HL-60 (cell line): Measurements from ENCODE around the gene PTPRU.

Experiments
- SPI1 ChIP-seq: IDR thresholded peaks from 2 replicates; pipeline ENCODE4 v1.6.1; 2012; ENCODE audit warnings: low read depth, mild to moderate bottlenecking, borderline replicate concordance
- TF ChIP-seq, protein P1 (sequence below): IDR thresholded peaks from one replicate; pipeline ENCODE4 v1.5.1; 2011; ENCODE audit warnings: low read length, control low read depth, inconsistent platforms; ENCODE audit not compliant: insufficient read depth
- TF ChIP-seq, protein P2 (sequence below): IDR thresholded peaks from 2 replicates; pipeline ENCODE4 v1.6.1; 2012; ENCODE audit warnings: low read depth; ENCODE audit not compliant: insufficient replicate concordance

DNA sequence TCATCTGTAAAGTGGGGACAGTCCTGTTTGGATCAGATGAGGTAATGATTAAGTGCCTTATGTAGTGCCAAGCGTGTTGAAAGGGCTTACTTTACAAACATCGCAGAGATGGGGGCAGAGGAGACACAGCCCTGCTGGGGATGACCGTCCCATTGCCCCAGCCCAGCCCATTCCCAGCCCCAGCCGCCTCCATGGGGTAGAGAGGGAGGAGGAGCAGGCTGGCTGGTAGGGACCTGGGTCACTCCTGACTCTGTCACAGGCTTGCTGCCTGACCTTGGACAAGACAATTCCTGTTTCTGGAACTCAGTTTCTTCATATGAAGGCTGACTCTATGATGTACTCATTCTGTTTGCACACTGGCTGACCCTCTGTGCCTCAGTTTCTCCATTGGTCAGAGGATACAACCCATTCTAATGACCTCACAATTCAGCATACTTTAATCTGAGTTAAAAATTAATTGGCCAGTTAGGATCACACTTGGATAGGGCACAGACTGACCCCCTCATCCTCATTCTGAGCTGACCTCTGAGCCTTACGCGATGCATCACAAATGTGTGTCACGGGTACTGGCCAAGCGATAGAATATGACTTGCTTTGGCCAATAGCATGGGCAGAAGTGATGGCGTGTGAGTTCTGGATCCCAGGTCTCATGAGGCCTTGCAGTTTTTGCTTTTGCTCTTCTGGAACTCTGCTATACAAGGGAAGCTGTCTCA, 91.1 kb downstream of the PTPRU start:
- TF ChIP-seq, protein P1, sequence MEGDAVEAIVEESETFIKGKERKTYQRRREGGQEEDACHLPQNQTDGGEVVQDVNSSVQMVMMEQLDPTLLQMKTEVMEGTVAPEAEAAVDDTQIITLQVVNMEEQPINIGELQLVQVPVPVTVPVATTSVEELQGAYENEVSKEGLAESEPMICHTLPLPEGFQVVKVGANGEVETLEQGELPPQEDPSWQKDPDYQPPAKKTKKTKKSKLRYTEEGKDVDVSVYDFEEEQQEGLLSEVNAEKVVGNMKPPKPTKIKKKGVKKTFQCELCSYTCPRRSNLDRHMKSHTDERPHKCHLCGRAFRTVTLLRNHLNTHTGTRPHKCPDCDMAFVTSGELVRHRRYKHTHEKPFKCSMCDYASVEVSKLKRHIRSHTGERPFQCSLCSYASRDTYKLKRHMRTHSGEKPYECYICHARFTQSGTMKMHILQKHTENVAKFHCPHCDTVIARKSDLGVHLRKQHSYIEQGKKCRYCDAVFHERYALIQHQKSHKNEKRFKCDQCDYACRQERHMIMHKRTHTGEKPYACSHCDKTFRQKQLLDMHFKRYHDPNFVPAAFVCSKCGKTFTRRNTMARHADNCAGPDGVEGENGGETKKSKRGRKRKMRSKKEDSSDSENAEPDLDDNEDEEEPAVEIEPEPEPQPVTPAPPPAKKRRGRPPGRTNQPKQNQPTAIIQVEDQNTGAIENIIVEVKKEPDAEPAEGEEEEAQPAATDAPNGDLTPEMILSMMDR, result no peak
- no peak for TF ChIP-seq SPI1
- TF ChIP-seq, protein P2, sequence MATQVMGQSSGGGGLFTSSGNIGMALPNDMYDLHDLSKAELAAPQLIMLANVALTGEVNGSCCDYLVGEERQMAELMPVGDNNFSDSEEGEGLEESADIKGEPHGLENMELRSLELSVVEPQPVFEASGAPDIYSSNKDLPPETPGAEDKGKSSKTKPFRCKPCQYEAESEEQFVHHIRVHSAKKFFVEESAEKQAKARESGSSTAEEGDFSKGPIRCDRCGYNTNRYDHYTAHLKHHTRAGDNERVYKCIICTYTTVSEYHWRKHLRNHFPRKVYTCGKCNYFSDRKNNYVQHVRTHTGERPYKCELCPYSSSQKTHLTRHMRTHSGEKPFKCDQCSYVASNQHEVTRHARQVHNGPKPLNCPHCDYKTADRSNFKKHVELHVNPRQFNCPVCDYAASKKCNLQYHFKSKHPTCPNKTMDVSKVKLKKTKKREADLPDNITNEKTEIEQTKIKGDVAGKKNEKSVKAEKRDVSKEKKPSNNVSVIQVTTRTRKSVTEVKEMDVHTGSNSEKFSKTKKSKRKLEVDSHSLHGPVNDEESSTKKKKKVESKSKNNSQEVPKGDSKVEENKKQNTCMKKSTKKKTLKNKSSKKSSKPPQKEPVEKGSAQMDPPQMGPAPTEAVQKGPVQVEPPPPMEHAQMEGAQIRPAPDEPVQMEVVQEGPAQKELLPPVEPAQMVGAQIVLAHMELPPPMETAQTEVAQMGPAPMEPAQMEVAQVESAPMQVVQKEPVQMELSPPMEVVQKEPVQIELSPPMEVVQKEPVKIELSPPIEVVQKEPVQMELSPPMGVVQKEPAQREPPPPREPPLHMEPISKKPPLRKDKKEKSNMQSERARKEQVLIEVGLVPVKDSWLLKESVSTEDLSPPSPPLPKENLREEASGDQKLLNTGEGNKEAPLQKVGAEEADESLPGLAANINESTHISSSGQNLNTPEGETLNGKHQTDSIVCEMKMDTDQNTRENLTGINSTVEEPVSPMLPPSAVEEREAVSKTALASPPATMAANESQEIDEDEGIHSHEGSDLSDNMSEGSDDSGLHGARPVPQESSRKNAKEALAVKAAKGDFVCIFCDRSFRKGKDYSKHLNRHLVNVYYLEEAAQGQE, result no peak
